Breast epithelium (tissue), 4 donors: ENCODE data around the gene HSD3B2. TPM values are rescaled to one million over a fixed set of nuclear protein-coding genes. Genes with fewer than 3 reads are reported as not detected.

Experiments
- DNase-seq, 2 donors: peaks; one replicate each; pipeline ENCODE4 v3.0.0-alpha.2; 2019; ENCODE audit warnings: low spot score in 2 of 2
- H3K27ac ChIP-seq, 2 donors: fragments of 200-600 bp; sonication (generic) in 1 of 2; one replicate each; pipeline ENCODE4 v1.5.1; 2016 to 2019; ENCODE audit warnings: mild to moderate bottlenecking in 1 of 2
- H3K27me3 ChIP-seq, 2 donors: fragments of 200-600 bp; sonication (generic) in 1 of 2; one replicate each; pipeline versions ENCODE4 v1.5.1 to v1.6.0; 2017 to 2019; ENCODE audit warnings: control low read depth in 1 of 2, mild to moderate bottlenecking in 1 of 2
- H3K36me3 ChIP-seq: fragments of 200-600 bp; one replicate; pipeline ENCODE4 v1.5.1; 2019
- H3K4me1 ChIP-seq, 2 donors: fragments of 200-600 bp; sonication (generic); one replicate each; pipeline ENCODE4 v1.5.1; 2016 to 2019; ENCODE audit warnings: control low read depth in 1 of 2
- H3K4me3 ChIP-seq, 3 donors: fragments of 200-600 bp; sonication (generic); 1 replicate in 2 of 3; 2 replicates in 1 of 3; pipeline ENCODE4 v1.5.1; 2016 to 2019; ENCODE audit warnings: mild to moderate bottlenecking in 3 of 3, moderate library complexity in 2 of 3
- H3K9me3 ChIP-seq, 2 donors: fragments of 200-600 bp; sonication (generic) in 1 of 2; one replicate each; pipeline ENCODE4 v1.5.1; 2016 to 2019; ENCODE audit warnings: control low read depth in 1 of 2
- CTCF ChIP-seq, 3 donors: fragments of 450-650 bp; IDR thresholded peaks; one replicate each; pipeline ENCODE4 v1.5.1; 2016 to 2017; ENCODE audit warnings: antibody characterized with exemption in 3 of 3, mild to moderate bottlenecking in 3 of 3, moderate library complexity in 3 of 3
- POLR2A ChIP-seq: fragments of 450-650 bp; IDR thresholded peaks from one replicate; pipeline ENCODE4 v1.6.1; 2016; ENCODE audit warnings: antibody characterized with exemption, mild to moderate bottlenecking, moderate library complexity
- POLR2AphosphoS5 ChIP-seq, 3 donors: sonication (generic); formaldehyde crosslinking; IDR thresholded peaks; one replicate each; pipeline ENCODE4 v1.6.1; 2017; ENCODE audit warnings: antibody characterized with exemption in 3 of 3
- intact Hi-C: fragments of 100-400 bp; cut with DNase I; formaldehyde crosslinking; loops from one replicate; pipeline ENCODE4 v1.15.1; 2023; ENCODE audit warnings: low total_unique reads
- total RNA-seq, 3 donors: library from RNA; depleted of rRNA; stranded (reverse); fragments of >200 nt; gene quantifications; one replicate each; pipeline ENCODE4 v1.1.0, GENCODE V29; 2016

The HSD3B2 gene
- total RNA-seq, 3 donors from 2014 or later: not detected

GRCh38 chr1:119371815-119372214 is 43.1 kb upstream of the HSD3B2 start:
- Histone ChIP-seq H3K27ac (no peak overlapping the region), H3K4me3 (no peak overlapping the region), H3K9me3 (no peaks in the 10 kb centered on the region), H3K27me3 (no peaks in the 10 kb centered on the region), H3K4me1 (no peaks in the 10 kb centered on the region), H3K36me3 (no peaks in the 10 kb centered on the region)
- TF ChIP-seq POLR2A (no peak), POLR2AphosphoS5 (IDR thresholded peaks at IDR 0.05) (no peak), CTCF (IDR thresholded peaks at IDR 0.05) (no peak)
- intact Hi-C loops: no loop called here
- DNase-seq: no peak

GRCh38 chr1:119372503-119373086 is 42.4 kb upstream of the HSD3B2 start:
- intact Hi-C loops: no loop called here
- Histone ChIP-seq H3K27me3 (no peaks in the 10 kb centered on the region), H3K36me3 (no peaks in the 10 kb centered on the region), H3K27ac (no peak overlapping the region), H3K4me1 (no peaks in the 10 kb centered on the region), H3K4me3 (no peak overlapping the region), H3K9me3 (no peaks in the 10 kb centered on the region)
- DNase-seq: no peak
- TF ChIP-seq POLR2AphosphoS5 (IDR thresholded peaks at IDR 0.05): no peak
- TF ChIP-seq CTCF (IDR thresholded peaks at IDR 0.05): no peak
- no peak for TF ChIP-seq POLR2A

GRCh38 chr1:119373465-119373864 is 41.5 kb upstream of the HSD3B2 start:
- H3K4me3 ChIP-seq: no peak overlapping the region
- TF ChIP-seq CTCF (IDR thresholded peaks at IDR 0.05) (no peak), POLR2AphosphoS5 (IDR thresholded peaks at IDR 0.05) (no peak), POLR2A (no peak)
- no peaks in the 10 kb centered on the region for H3K4me1 ChIP-seq
- intact Hi-C loops: no loop called here
- H3K36me3 ChIP-seq: no peaks in the 10 kb centered on the region
- H3K27ac ChIP-seq: no peak overlapping the region
- H3K27me3 ChIP-seq: no peaks in the 10 kb centered on the region
- DNase-seq: no peak
- no peaks in the 10 kb centered on the region for H3K9me3 ChIP-seq

GRCh38 chr1:119374208-119374874 is 40.6 kb upstream of the HSD3B2 start:
- no peak overlapping the region for H3K4me3 ChIP-seq
- no peaks in the 10 kb centered on the region for H3K27me3 ChIP-seq
- H3K9me3 ChIP-seq: no peaks in the 10 kb centered on the region
- no peak overlapping the region for H3K27ac ChIP-seq
- H3K4me1 ChIP-seq: no peaks in the 10 kb centered on the region
- no peak for DNase-seq
- intact Hi-C loops: no loop called here
- H3K36me3 ChIP-seq: no peaks in the 10 kb centered on the region
- TF ChIP-seq POLR2A (no peak), POLR2AphosphoS5 (IDR thresholded peaks at IDR 0.05) (no peak), CTCF (IDR thresholded peaks at IDR 0.05) (no peak)

GRCh38 chr1:119375366-119375765 is 39.6 kb upstream of the HSD3B2 start:
- Histone ChIP-seq H3K27ac (no peak overlapping the region), H3K4me3 (no peak overlapping the region), H3K9me3 (no peaks in the 10 kb centered on the region), H3K4me1 (no peaks in the 10 kb centered on the region), H3K36me3 (no peaks in the 10 kb centered on the region), H3K27me3 (no peaks in the 10 kb centered on the region)
- no peak for TF ChIP-seq POLR2AphosphoS5 (IDR thresholded peaks at IDR 0.05)
- TF ChIP-seq CTCF (IDR thresholded peaks at IDR 0.05): no peak
- TF ChIP-seq POLR2A: no peak
- no peak for DNase-seq
- intact Hi-C loops: no loop called here
